Activated CD4-positive, alpha-beta memory T cell treated with anti-CD3 and anti-CD28 coated beads for 36 hours (primary cell): ENCODE measurements around the gene PELI2. TPM values are rescaled to one million over a fixed set of nuclear protein-coding genes. Genes with fewer than 3 reads are reported as not detected.

ENCODE experiments used
- CTCF ChIA-PET: fragments of 350-600 bp; sonication (Branson Sonifier 250); formaldehyde crosslinking; loops from one replicate; lab custom pipeline; 2021; ENCODE audit warnings: antibody characterized with exemption, inconsistent platforms; lab: Charles Lee
- POLR2A ChIA-PET: fragments of 350-600 bp; sonication (Branson Sonifier 250); formaldehyde crosslinking; loops from one replicate; lab custom pipeline; 2021; ENCODE audit warnings: antibody characterized with exemption; lab: Charles Lee
- DNase-seq: peaks from one replicate; pipeline ENCODE4 v3.0.0-alpha.2; 2020
- H3K27ac Mint-ChIP-seq: one replicate; pipeline ENCODE4 v1.8.0; 2021; ENCODE audit warnings: mixed read lengths
- H3K27me3 Mint-ChIP-seq: one replicate; pipeline ENCODE4 v1.8.0; 2021; ENCODE audit warnings: mixed read lengths
- H3K36me3 Mint-ChIP-seq: one replicate; pipeline ENCODE4 v1.8.0; 2021; ENCODE audit warnings: mixed read lengths
- H3K4me1 Mint-ChIP-seq: one replicate; pipeline ENCODE4 v1.8.0; 2021; ENCODE audit warnings: low read depth, mixed read lengths
- H3K4me3 Mint-ChIP-seq: one replicate; pipeline ENCODE4 v1.8.0; 2021; ENCODE audit warnings: mild to moderate bottlenecking, mixed read lengths
- H3K9me3 Mint-ChIP-seq: one replicate; pipeline ENCODE4 v1.8.0; 2021; ENCODE audit warnings: mixed read lengths
- intact Hi-C: fragments of 100-400 bp; cut with micrococcal nuclease; formaldehyde crosslinking; loops from one replicate; pipeline ENCODE4 v1.15.1; 2023
- total RNA-seq, 2 experiments: library from RNA; stranded (reverse); gene quantifications; one replicate each; pipeline ENCODE4 v1.2.3, GENCODE V29; 2021

The PELI2 gene
- total RNA-seq, 2 experiments from 2014 or later: 6.4 to 6.6 TPM

DNA sequence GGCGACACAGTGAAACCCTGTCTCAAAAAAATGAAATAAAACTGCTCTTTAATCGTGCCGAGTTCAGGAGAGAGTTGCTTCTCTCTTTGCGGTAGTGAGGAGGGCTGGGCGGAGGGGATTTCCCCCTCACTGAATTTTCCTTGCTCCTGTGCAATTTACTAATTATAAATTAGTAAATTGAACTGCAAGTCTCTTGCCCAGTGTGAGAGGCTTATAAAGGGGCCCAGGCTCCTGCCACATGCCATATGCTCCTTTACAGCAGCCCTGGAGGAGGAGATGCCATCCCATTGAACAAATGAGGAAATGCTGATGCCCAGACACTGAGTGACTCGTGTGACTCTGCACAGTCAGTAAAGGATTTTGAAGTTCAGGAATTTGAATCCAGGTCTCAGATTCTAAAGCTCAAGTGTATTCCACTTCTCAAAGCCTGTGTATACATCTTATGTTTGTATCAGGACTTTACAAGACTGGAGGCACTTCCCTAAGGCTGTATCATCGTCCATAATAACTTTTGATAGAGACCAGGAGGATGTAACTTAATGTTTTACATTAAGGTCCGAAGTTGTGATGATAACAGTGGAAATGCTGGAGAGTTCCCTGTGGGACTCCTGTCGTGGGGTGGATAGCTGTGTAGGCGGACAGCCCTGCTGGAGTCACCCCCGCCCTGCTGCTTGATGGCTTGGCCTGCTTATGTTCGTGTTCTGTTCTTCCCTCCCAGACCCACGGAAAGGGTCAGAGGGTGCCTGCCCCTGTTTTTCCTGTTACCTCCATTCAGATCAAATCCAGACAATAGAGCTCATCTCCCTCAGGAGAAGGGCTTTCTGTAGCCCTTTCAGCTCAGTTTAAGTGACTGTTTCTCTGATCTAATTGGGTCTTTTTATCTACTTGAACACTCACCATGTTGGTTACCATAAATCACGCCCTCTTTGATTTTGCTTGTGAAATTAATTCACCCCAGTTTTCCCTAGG, 13.9 kb downstream of the PELI2 start:
- ChIA-PET CTCF (interaction anchor here (0.6 to 2.7 kb wide), 5 partner anchors 14 to 1257 kb away, joined by 3 to 16 read pairs (median 4); partner anchors contain the start of gene PELI2), POLR2A (interaction anchor here (1.7 kb wide), 1 partner anchor 13 kb away, joined by 19 read pairs; the partner anchor contains the start of gene PELI2)
- Mint-ChIP-seq H3K9me3 (no peaks in the 10 kb centered on the region), H3K4me1 (peaks cover 55% of the 10 kb centered on the region), H3K4me3 (peak overlapping the region; percentile 63), H3K27ac (peak overlapping the region; percentile 45), H3K27me3 (peaks cover 7% of the 10 kb centered on the region), H3K36me3 (no peaks in the 10 kb centered on the region)
- intact Hi-C loops: loop anchor here (1.0 to 10.0 kb wide), 4 partner anchors 14 to 1260 kb away; partner anchors contain the start of genes KTN1 and NAA30
- DNase-seq: peak; percentile 21

- peaks cover 10% of the 10 kb centered on the region for H3K27me3 Mint-ChIP-seq
- ChIA-PET POLR2A (interaction anchor here (0.8 kb wide), 1 partner anchor 15 kb away, joined by 3 read pairs; the partner anchor contains the start of gene PELI2), CTCF (interaction anchor here (1.1 kb wide), 1 partner anchor 11 kb away, joined by 3 read pairs; no protein-coding TSS in a partner anchor)
- no peak for DNase-seq
- peaks cover 52% of the 10 kb centered on the region for H3K4me1 Mint-ChIP-seq
- H3K9me3 Mint-ChIP-seq: no peaks in the 10 kb centered on the region
- no peak overlapping the region for H3K27ac Mint-ChIP-seq
- H3K36me3 Mint-ChIP-seq: no peaks in the 10 kb centered on the region
- intact Hi-C loops: loop anchor here (5.0 to 10.0 kb wide), 3 partner anchors 61 to 1259 kb away; partner anchors contain the start of genes KTN1 and NAA30
- no peak overlapping the region for H3K4me3 Mint-ChIP-seq
These were observed 15.3 kb downstream of the PELI2 start for GRCh38 chr14:56133547-56133946.

GRCh38 chr14:56135001-56135400, 16.8 kb downstream of the PELI2 start:
- H3K36me3 Mint-ChIP-seq: no peaks in the 10 kb centered on the region

GRCh38 chr14:56135668-56136067, 17.5 kb downstream of the PELI2 start:
- no peak overlapping the region for H3K27ac Mint-ChIP-seq
- H3K9me3 Mint-ChIP-seq: no peaks in the 10 kb centered on the region
- no peaks in the 10 kb centered on the region for H3K36me3 Mint-ChIP-seq
- POLR2A ChIA-PET: no interaction called here
- DNase-seq: no peak
- H3K4me3 Mint-ChIP-seq: no peak overlapping the region
- intact Hi-C loops: loop anchor here (2.0 to 10.0 kb wide), 2 partner anchors 17 to 59 kb away; partner anchors contain the start of gene PELI2
- H3K4me1 Mint-ChIP-seq: peaks cover 50% of the 10 kb centered on the region
- H3K27me3 Mint-ChIP-seq: peaks cover 13% of the 10 kb centered on the region
- CTCF ChIA-PET: no interaction called here

More at GRCh38 chr14:56135001-56135400, 16.8 kb downstream of the PELI2 start:
- intact Hi-C loops: loop anchor here (10.0 kb wide), 1 partner anchor 60 kb away; no protein-coding TSS in a partner anchor
- Mint-ChIP-seq H3K27me3 (peaks cover 13% of the 10 kb centered on the region), H3K27ac (no peak overlapping the region), H3K4me3 (no peak overlapping the region), H3K9me3 (no peaks in the 10 kb centered on the region), H3K4me1 (peaks cover 47% of the 10 kb centered on the region)
- CTCF ChIA-PET: no interaction called here
- POLR2A ChIA-PET: no interaction called here
- DNase-seq: no peak

GRCh38 chr14:56136571-56137452, 18.6 kb downstream of the PELI2 start:
- no peaks in the 10 kb centered on the region for H3K9me3 Mint-ChIP-seq
- DNase-seq: no peak
- peaks cover 47% of the 10 kb centered on the region for H3K4me1 Mint-ChIP-seq
- peaks cover 3% of the 10 kb centered on the region for H3K36me3 Mint-ChIP-seq
- peaks cover 13% of the 10 kb centered on the region for H3K27me3 Mint-ChIP-seq
- no peak overlapping the region for H3K4me3 Mint-ChIP-seq
- POLR2A ChIA-PET: interaction anchor here (0.8 kb wide), 1 partner anchor 9 kb away, joined by 3 read pairs; no protein-coding TSS in a partner anchor
- H3K27ac Mint-ChIP-seq: no peak overlapping the region
- CTCF ChIA-PET: no interaction called here
- intact Hi-C loops: loop anchor here (2.0 to 10.0 kb wide), 2 partner anchors 18 to 58 kb away; partner anchors contain the start of gene PELI2

DNA sequence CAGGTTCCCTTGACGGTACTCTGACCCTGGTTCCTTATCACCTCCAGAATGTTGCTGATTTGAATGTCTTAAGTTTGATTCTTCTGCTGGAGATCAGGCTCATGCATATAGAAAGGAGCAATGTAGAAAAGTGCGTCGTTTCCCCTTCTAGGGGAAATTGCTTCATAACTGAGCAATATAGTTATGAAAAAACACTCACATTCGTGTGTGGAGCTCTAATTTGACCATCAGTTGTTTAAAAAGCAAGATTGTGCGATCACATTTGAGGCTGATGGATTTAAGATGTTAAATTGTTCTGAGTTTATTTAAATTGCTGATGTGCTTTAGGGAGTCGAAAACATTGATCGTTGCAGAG, 19.2 kb downstream of the PELI2 start:
- CTCF ChIA-PET: no interaction called here

DNA sequence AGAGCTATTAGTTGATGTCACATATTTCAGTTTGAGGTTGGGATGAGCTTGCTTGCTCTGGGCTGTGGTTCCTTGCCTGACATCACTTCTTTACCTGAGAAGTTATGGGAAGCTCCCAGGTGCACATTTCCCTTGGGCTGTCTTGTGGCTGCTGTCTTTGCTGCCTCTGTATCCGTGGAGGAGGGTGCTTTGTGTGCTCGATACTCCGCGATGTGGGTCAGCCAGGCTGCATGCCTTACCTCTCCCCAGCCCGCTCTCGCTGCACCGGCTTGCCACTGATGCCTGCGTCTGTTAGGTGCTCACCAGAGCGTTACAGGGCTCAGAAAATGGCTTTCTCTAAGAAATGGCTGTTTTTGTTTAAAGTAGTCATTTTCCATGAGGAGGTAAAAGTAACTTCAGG, 19.6 kb downstream of the PELI2 start:
- no peak for DNase-seq
- ChIA-PET CTCF (no interaction called here), POLR2A (no interaction called here)
- Mint-ChIP-seq H3K27me3 (peaks cover 13% of the 10 kb centered on the region), H3K4me3 (no peak overlapping the region), H3K4me1 (peaks cover 40% of the 10 kb centered on the region), H3K36me3 (peaks cover 3% of the 10 kb centered on the region), H3K27ac (no peak overlapping the region), H3K9me3 (no peaks in the 10 kb centered on the region)
- intact Hi-C loops: loop anchor here (2.0 to 10.0 kb wide), 2 partner anchors 19 to 57 kb away; partner anchors contain the start of gene PELI2

More for the DNA sequence above, 19.2 kb downstream of the PELI2 start:
- intact Hi-C loops: loop anchor here (2.0 to 10.0 kb wide), 2 partner anchors 19 to 57 kb away; partner anchors contain the start of gene PELI2
- H3K27me3 Mint-ChIP-seq: peaks cover 13% of the 10 kb centered on the region
- H3K9me3 Mint-ChIP-seq: no peaks in the 10 kb centered on the region
- no peak overlapping the region for H3K4me3 Mint-ChIP-seq
- H3K4me1 Mint-ChIP-seq: peaks cover 41% of the 10 kb centered on the region
- H3K27ac Mint-ChIP-seq: no peak overlapping the region
- DNase-seq: no peak
- H3K36me3 Mint-ChIP-seq: peaks cover 3% of the 10 kb centered on the region
- POLR2A ChIA-PET: no interaction called here

DNA sequence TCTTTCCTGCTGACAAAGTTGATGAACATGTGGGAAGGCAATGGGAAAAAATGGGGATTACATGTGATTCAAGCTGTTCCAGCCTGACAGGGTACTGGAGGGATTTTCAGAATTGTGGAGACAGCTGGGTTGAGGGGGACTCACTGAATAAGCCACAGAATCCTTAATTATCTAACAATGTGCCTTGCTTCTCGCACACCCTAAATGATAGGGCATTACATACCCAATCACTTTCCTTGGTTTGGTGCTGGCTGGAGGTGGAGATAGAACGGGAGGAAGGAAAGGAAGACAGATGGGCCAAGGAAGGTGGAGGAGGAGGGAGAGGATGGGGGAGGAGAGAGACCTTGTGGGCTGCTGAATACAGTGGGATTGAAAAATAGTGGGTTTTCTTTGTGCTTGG, 20.7 kb downstream of the PELI2 start:
- Mint-ChIP-seq H3K4me3 (no peak overlapping the region), H3K9me3 (no peaks in the 10 kb centered on the region), H3K4me1 (peaks cover 40% of the 10 kb centered on the region), H3K36me3 (peaks cover 3% of the 10 kb centered on the region), H3K27ac (no peak overlapping the region), H3K27me3 (peaks cover 13% of the 10 kb centered on the region)
- intact Hi-C loops: loop anchor here (10.0 kb wide), 1 partner anchor 56 kb away; no protein-coding TSS in a partner anchor
- POLR2A ChIA-PET: no interaction called here
- CTCF ChIA-PET: no interaction called here
- DNase-seq: no peak

DNA sequence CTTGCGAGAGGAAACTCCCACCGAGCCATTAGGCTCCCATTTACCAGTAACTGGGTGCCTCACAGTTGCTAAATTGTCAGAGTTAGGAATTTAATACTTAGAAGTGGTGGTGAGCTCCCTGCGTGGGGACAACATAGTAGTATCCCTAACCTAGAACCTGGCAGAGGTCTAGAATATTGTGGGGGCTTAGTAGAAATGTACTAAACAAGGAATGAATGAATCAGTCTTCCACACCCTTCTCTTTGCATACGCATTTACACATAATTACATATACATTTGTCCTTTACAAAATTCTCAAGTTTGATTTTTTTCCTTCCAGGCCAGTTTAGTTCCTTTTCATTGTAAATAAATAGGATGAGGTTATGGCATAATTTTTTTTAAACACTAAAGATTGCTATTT, 24.1 kb downstream of the PELI2 start:
- H3K27me3 Mint-ChIP-seq: peaks cover 4% of the 10 kb centered on the region
- ChIA-PET POLR2A (interaction anchor here (0.7 kb wide), 1 partner anchor 19 kb away, joined by 3 read pairs; no protein-coding TSS in a partner anchor), CTCF (no interaction called here)
- peaks cover 49% of the 10 kb centered on the region for H3K4me1 Mint-ChIP-seq
- H3K4me3 Mint-ChIP-seq: no peak overlapping the region
- no peak for DNase-seq
- H3K9me3 Mint-ChIP-seq: no peaks in the 10 kb centered on the region
- intact Hi-C loops: no loop called here
- no peak overlapping the region for H3K27ac Mint-ChIP-seq
- peaks cover 3% of the 10 kb centered on the region for H3K36me3 Mint-ChIP-seq

DNA sequence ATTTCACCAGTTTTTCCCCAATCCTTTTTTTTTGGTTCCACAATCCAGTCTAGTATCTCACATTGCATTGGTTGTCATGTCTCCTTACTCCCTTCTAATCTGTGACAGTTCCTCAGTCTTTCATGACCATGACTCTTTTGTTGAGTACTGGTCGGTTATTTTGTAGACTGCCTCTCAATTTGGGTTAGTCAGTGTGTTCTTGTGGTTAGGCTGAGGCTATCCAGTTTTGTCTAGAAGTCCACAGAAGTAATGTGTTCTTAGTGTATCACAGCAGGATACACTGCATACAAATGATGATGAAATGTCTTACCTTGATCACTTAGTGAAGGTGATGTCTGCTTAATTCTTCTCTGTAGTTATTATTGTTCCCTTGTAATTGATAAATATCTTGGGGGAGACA, 24.8 kb downstream of the PELI2 start:
- no peak for DNase-seq
- POLR2A ChIA-PET: interaction anchor here (0.7 kb wide), 1 partner anchor 20 kb away, joined by 3 read pairs; no protein-coding TSS in a partner anchor
- CTCF ChIA-PET: interaction anchor here (1.3 kb wide), 1 partner anchor 12 kb away, joined by 3 read pairs; no protein-coding TSS in a partner anchor
- Mint-ChIP-seq H3K36me3 (peaks cover 3% of the 10 kb centered on the region), H3K27ac (no peak overlapping the region), H3K4me3 (no peak overlapping the region), H3K27me3 (peaks cover 3% of the 10 kb centered on the region), H3K9me3 (no peaks in the 10 kb centered on the region), H3K4me1 (peaks cover 53% of the 10 kb centered on the region)
- intact Hi-C loops: no loop called here

DNA sequence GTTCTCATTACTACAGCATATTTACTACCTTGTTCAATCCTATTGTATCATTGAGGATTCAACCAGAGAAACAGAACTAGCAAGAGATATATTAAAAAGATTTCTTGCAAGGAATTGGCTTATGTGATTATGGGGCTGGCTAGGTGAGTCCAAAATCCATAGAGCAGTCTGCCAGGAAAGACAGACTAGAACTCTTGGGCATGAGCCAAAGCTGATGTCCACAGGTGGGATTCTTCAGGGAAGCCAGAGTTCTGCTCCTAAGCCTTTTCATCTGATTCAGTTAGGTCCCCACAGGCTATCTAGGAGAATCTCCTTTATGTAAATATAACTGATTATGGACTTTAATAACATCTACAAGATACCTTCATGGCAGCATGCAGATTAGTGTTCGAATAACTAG, 26.0 kb downstream of the PELI2 start:
- peaks cover 56% of the 10 kb centered on the region for H3K4me1 Mint-ChIP-seq
- H3K27ac Mint-ChIP-seq: no peak overlapping the region
- peaks cover 3% of the 10 kb centered on the region for H3K36me3 Mint-ChIP-seq
- no peaks in the 10 kb centered on the region for H3K27me3 Mint-ChIP-seq
- POLR2A ChIA-PET: no interaction called here
- intact Hi-C loops: no loop called here
- H3K4me3 Mint-ChIP-seq: no peak overlapping the region
- CTCF ChIA-PET: interaction anchor here (1.3 kb wide), 1 partner anchor 13 kb away, joined by 3 read pairs; no protein-coding TSS in a partner anchor
- no peak for DNase-seq
- H3K9me3 Mint-ChIP-seq: no peaks in the 10 kb centered on the region
